Heart left ventricle (tissue), 13 donors: ENCODE results near the gene ADAM29.

Experiments used
- CTCF ChIP-seq, 12 donors: fragments of 200-600 bp; sonication (generic) in 4 of 12; IDR thresholded peaks; one replicate each; pipeline versions ENCODE4 v1.5.0 to v1.8.0; 2018 to 2022; ENCODE audit warnings: antibody characterized with exemption in 12 of 12, mild to moderate bottlenecking in 5 of 12
- POLR2A ChIP-seq, 2 donors: fragments of 450-650 bp; IDR thresholded peaks; one replicate each; pipeline ENCODE4 v1.6.1; 2017; ENCODE audit warnings: antibody characterized with exemption in 2 of 2, mild to moderate bottlenecking in 2 of 2, moderate library complexity in 2 of 2
- donor health status: ischemic (EF 13 %, LVEDD 7.1; RV severe dilation, severe dysfunction).
- donor health status: DM: no; HTN: yes; CAD: no.
- donor health status: DM: no; HTN: no; CAD: no.
- donor health status: ischemic (EF 25% LVEDD 6.9; RV normal size, moderate dysfunction).
- donor health status: ischemic (EF 25% LVEDD 5.7; RV mildly dilated, moderate dysfunction).
- donor health status: ischemic (EF 35%, LVEDD 5.7; RV mildly dilated, moderate dysfunction).
- donor health status: nonischemic (EF 11% LVEDD 7.7; RV severe dilation, severe dysfunction).
- donor health status: DM: yes; HTN: yes; CAD: no.
- donor health status: PGD.
- donor health status: ischemic (EF 29% LVEDD 5.4; RV normal size, mild dysfunction).
- donor health status: nonischemic (EF 23%, LVEDD 6.1; RV moderate dilation, normal function).

- TF ChIP-seq CTCF (IDR thresholded peaks at IDR 0.05) (no peak), POLR2A (IDR thresholded peaks at IDR 0.05) (no peak)
Observed at GRCh38 chr4:174973336-174973735, 55.2 kb downstream of the ADAM29 start.
